GM18951 (cell line): ENCODE results near the gene PPP2CA.
"Not testable (repeated sequence)": the region's sequence is repeated elsewhere in the genome, so short reads cannot be mapped to it uniquely, and the experiment has no call there.

Experiments
- POLR2A ChIP-seq: IDR thresholded peaks from 4 replicates; pipeline ENCODE4 v1.6.1; 2011; ENCODE audit warnings: mild to moderate bottlenecking; ENCODE audit not compliant: insufficient read length, insufficient read depth; ENCODE audit errors: extremely low read depth
- in situ Hi-C: fragments of 300-500 bp; cut with MboI; formaldehyde crosslinking; loops from one replicate; pipeline ENCODE4 v1.12.0; 2022; ENCODE audit warnings: low sequenced_read_pairs, mixed read lengths, inconsistent platforms; ENCODE audit not compliant: unreplicated experiment

PPP2CA gene

DNA sequence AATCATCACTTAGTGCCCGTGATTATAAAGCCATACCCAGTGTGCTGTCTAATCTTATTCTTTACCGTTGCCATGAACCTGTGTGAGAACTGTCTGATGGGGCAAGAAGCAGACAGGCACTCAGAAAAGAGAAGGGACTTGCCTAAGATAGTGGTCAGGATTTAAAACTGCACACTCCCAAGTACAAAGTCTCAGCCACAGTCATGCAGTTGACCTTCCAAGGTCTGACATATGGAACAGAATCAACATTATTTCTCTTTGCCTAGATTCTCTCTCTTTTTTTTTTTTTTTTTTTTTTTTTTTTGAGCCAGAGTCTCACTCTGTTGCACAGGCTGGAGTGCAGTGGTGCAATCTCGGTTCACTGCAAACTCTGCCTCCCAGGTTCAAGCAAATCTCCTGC lies 1.9 kb upstream of the PPP2CA start:
- in situ Hi-C loops, result no loop called here
- no peak for TF ChIP-seq POLR2A

DNA sequence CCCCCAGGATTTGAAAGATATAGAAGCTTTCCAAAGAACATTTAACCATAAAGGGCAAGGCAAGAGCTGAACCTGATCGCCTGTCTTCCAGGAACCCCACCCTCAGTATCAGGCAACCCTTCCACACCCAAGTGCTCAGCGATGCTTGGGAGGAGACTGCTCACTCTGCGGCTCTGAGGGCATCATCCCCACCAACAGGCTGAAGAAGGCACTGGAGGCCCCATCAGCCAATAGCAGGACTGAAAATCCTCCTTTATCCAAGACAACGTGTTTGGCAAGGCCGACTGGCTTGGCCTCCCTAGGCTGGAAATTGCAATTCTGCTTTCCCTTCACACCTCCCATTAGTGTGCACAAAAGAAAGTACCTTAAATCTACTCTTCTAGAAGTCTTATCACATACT lies 1.4 kb upstream of the PPP2CA start:
- in situ Hi-C loops, result no loop called here
- no peak for TF ChIP-seq POLR2A

DNA sequence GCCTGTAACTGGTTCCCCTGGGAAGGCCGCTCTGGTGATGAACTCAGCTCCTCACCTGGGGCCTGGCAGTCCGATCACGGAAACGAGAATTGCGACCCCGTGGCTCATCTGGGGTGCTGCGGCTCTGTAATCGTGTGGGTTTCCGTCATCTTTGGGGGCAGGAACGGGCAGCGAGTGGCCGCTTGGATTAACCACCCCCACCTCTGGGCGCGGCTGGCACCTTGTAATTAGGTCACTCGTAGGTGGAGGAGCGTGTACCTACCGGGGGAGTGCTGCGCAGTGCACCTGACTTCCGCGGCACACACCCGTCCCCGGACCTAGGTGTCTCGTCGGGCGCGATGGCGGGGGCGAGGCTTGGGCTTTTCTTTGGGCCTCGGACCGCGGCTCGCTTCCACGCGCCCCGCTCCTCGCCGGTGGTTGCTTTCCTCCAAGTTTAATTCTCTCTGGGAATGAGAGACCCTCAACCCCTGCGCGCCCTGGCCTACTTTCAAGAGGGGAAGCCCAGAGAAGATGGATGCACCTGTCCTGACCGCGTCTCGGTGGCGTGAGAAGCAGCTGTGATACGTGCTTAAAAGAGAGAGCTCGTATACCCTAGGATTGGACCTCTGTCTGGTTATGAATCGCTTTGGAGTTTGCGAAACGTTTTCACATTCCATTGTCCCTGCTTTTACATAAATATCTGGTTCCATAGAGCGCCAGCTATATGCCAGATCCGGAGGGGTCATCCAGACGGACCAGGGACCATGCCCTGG lies 744 bp upstream of the PPP2CA start:
- TF ChIP-seq POLR2A, result no peak
- in situ Hi-C loops, result no loop called here

DNA sequence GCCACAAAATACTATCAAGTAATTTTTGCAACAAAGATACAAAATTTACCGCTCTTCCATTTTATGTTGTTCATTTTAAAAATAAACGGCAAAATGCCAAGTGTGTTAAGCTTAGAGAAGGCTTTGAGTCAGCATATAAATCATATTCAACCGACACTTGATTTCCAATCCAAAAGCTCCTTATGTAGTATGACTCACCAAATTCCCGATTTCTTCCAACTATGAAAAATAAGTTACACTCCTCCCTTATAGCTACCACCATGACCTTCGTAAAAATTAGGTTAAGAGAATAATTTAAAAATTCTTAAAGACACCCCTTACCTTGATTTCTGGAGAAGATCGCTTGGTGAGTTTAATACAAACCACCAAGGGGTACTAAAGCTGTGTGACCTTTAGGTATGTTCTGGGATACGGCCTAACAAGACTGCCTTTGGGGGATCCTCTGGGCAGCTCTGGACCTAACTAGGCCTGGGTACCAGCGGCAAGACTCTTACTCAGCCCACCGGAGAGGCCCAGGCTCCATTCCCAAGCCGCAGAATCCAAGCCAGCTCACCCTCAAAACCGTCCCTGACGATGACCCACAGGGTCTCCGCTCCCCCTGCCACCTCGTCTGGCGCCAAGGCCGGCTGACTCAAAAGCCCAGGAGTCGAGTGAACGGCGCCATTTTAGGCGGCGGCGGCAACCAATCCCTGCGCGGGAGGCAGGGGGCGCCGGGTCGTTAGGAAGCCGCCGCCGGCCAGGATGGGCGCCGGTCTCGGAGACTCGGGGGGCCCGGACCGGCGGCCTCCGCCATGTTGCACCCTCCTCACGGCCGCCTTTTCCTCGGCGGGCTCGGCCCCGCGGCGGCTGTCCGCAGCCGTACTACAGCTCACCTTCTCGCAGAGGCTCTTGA lies 739 bp downstream of the PPP2CA start:
- in situ Hi-C loops, result no loop called here
- no peak for TF ChIP-seq POLR2A

DNA sequence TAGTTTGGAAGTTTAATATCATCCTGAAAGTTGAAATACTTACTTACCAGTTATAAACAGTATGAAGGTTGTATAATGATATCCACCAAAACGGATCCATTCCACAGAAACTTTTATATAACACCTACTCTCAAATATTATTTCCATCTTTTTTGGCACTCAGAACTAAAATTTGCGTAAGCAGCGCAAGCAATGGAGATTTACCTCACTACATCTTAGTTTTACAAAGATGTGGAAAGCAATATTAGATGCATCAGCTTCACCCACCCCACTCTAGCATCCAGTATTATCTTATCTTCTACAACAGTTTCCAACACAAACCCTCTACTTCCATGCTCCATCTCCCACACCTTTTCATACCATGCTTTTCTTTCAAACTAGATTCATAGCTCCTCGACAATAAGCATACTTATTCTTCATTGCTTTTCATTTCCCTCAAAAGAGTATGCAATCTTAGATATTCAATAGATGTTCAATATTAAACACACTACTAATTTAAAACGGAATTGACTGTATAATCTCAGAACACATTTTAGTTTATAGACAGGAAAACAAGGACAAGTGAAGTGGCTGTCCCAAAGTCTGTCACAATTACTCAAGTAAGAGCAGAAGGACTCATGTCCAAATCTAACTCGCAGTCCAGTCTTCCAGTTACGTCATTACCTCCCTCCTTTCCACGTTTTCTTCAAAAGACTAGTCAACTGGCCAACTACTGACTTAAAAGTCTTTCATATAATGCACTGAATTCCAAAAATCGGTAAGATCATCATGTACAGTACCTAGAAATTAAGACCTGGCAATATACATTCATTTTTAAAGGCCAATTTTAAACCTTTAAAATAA lies 2.2 kb downstream of the PPP2CA start:
- TF ChIP-seq POLR2A, result no peak
- in situ Hi-C loops, result no loop called here

DNA sequence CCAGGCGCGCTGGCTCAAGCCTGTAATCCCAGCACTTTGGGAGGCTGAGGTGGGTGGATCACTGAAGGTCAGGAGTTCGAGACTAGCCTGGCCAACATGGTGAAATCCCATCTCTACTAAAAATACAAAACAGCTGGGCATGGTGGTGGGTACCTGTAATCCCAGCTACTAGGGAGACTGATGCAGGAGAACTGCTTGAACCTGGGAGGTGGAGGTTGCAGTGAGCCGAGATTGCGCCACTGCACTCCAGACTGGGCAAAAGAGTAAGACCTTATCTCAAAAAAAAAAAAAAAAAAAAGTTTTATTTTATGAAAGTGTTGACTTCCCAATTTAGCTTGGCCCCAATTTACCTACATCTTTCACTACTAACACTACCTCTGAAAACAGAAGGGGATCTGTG lies 4.2 kb downstream of the PPP2CA start:
- in situ Hi-C loops, result not testable (repeated sequence)

DNA sequence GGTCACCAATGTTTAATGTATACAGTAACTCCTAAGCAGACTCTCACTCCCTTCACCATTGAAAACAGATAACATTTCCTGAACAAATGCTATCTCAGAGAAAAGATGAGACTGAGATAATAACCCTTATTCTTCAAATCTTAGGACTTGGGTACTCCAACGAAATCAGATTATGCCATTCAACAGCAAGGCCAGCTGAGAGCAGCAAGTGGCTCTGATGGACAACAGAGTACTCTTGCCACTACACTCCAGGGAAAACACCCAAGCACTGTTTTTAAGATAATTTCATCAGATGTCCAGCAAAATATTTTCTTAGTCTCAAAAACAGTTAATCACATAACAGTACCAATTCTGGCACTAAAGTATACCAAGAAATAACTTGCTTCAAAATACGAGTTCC lies 10.1 kb downstream of the PPP2CA start:
- TF ChIP-seq POLR2A, result no peak
- in situ Hi-C loops, result no loop called here

DNA sequence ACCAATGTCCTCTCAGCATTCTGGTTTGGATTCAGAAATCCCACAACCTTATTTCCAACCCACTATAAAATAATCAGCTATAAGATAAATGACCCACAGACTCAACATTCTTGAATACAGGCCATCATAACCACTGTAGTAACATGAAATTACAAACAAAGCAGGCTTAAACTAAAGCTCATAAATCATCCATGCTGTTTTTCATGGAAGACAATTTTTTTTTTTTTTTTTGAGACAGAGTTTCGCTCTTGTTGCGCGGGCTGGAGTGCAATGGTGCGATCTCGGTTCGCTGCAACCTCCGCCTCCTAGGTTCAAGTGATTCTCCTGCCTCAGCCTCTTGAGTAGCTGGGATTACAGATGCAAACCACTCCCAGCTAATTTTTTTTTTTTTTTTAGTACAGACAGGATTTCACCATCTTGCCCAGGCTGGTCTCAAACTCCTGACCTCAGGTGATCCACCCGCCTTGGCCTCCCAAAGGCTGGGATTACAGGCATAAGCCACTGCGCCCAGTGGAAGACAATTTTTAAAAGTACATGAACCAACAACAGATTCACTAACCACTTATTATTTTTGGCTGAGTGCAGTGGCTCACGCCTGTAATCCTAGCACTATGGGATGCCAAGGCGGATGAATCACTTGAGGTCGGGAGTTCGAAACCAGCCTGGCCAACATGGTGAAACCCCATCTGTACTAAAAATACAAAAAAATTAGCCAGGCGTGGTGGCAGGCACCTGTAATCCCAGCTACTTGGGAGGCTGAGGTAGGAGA lies 14.4 kb downstream of the PPP2CA start:
- in situ Hi-C loops, result not testable (repeated sequence)

DNA sequence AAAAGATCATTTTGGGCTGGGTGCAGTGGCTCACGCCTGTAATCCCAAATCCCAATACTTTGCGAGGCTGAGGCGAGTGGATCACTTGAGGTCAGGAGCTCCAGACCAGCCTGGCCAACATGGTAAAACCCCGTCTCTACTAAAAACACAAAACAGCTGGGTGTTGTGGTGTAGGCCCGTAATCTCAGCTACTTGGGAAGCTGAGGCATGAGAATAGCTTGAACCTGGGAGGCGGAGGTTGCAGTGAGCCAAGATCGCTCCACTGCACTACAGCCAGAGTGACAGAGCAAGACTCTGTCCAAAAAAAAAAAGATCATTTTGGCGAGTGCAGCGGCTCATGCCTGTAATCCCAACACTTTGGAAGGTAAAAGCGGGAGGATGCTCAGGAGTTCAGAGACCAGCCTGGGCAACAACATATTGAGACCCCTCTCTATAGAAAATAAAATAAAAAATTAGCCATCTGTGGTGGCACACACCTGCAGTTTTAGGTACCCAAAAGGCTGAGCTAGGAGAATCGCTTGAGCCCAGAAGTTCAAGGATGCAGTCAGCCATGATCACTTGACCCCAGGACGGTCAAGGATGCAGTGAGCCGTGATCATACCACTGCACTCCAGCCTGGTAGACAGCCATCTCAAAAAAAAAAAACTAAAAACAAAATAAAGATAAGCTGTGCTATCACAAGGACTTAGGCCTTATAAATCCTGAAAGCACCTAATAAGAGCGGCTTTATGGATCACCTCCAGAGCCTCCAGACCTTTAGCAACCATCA lies 16.2 kb downstream of the PPP2CA start:
- in situ Hi-C loops, result no loop called here
- no peak for TF ChIP-seq POLR2A

DNA sequence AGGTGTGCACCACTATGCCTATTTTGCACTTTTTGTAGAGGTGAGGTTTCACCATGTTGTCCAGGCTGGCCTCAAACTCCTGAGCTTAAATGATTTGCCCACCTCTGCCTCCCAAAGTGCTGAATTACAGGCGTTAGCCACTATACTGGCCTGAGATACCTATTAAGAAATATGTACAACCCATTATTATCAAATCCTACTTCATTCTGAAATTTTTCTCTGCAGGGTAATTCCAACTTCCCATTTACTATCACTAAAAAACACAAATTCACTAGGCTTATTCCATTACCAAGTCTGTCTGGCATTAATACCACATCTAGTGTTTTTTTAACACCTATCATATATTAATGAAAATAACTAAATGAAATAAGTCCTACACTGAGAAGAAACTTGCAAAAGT lies 18.2 kb downstream of the PPP2CA start:
- in situ Hi-C loops, result no loop called here
- no peak for TF ChIP-seq POLR2A

DNA sequence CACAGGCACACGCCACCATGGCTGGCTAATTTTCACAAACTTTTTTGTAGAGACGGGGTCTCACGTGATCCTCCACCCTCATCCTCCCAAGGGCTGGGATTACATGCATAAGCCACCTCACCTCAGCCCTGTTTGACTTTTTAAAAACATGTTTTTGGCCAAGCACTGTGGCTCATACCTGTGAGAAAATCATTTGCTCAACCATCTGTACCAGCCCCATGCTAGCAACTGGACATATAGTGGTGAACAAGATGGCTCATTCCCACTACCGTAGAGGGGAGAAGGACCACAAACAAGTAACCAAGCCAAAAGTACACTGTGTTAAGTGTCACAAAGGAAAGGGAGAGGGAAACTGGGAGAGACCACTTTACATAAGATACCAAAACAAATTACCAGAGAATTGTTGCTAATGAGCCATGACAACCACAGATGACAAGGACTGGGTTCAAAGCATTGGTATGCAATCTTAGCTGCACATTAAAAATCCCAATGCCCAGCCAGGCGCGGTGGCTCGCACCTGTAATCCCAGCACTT lies 19.2 kb downstream of the PPP2CA start:
- TF ChIP-seq POLR2A, result no peak
- in situ Hi-C loops, result no loop called here

DNA sequence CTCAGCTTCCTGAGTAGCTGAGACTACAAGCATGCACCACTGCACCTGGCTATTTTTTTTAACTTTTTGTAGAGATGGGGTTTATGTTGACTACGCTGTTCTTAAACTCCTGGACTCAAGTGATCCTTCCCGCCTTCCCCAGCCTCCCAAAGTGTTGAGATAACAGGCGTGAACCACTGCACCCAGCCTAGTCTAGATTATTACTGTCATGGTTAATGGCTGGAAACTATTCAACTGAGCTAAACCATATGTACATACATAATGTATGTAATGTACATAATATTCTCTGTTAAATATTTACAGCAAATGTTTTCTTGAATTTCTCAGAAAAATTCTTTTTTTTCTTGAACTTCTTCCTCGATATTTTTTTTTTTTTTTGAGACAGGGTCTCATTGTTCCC lies 21.3 kb downstream of the PPP2CA start:
- no peak for TF ChIP-seq POLR2A
- in situ Hi-C loops, result no loop called here
